Left lung (tissue), 14 donors: Measurements from ENCODE around the gene CPLX1. TPM values are rescaled to one million over a fixed set of nuclear protein-coding genes. Genes with fewer than 3 reads are reported as not detected.

Experiments
- ATAC-seq: fragments of 200-7000 bp; cut with Tn5 transposase; one replicate; pipeline ENCODE4 v1.9.1; 2020; ENCODE audit warnings: moderate library complexity
- DNase-seq, 4 donors: peaks; one replicate each; pipeline ENCODE4 v3.0.0-alpha.2; 2013 to 2020
- H3K27ac ChIP-seq, 2 donors: fragments of 200-600 bp; sonication (generic) in 1 of 2; one replicate each; pipeline versions ENCODE4 v1.5.0 to v1.8.0; 2020 to 2021
- H3K27me3 ChIP-seq, 2 donors: fragments of 200-600 bp; sonication (generic) in 1 of 2; one replicate each; pipeline versions ENCODE4 v1.5.0 to v1.8.0; 2020 to 2021
- H3K36me3 ChIP-seq, 2 donors: fragments of 200-600 bp; sonication (generic) in 1 of 2; one replicate each; pipeline versions ENCODE4 v1.5.0 to v1.8.0; 2020 to 2021
- H3K4me1 ChIP-seq, 2 donors: fragments of 200-600 bp; one replicate each; pipeline ENCODE4 v1.8.0; 2021
- H3K4me3 ChIP-seq, 2 donors: fragments of 200-600 bp; sonication (generic) in 1 of 2; one replicate each; pipeline versions ENCODE4 v1.5.0 to v1.8.0; 2020 to 2021; ENCODE audit warnings: mild to moderate bottlenecking in 1 of 2
- H3K9me3 ChIP-seq, 2 donors: fragments of 200-600 bp; sonication (generic) in 1 of 2; one replicate each; pipeline versions ENCODE4 v1.5.0 to v1.8.0; 2020 to 2021
- CTCF ChIP-seq, 2 donors: fragments of 200-600 bp; sonication (generic) in 1 of 2; IDR thresholded peaks; one replicate each; pipeline versions ENCODE4 v1.5.0 to v1.8.0; 2021; ENCODE audit warnings: antibody characterized with exemption in 2 of 2
- intact Hi-C, 2 donors: fragments of 100-400 bp; cut with DNase I; formaldehyde crosslinking; loops; one replicate each; pipeline versions ENCODE4 v1.11.2 to v1.14.2; 2022
- long read RNA-seq, 12 donors: library from polyadenylated mRNA in 2 of 12; unstranded in 2 of 12; transcript quantifications; one replicate each; pipeline ENCODE4 v2.0.0 and lab custom pipeline, GENCODE V29; 2019 to 2026
- polyA plus RNA-seq, 6 donors: library from polyadenylated mRNA; unstranded; fragments of 120-200 nt; gene quantifications; one replicate each; pipeline ENCODE4 v1.2.1, GENCODE V29; 2013; ENCODE audit not compliant: insufficient read length in 6 of 6
- total RNA-seq, 2 donors: library from RNA; stranded (reverse); fragmentation: NEBNext Ultra II Directional; extraction: Animal tissue kit (Norgen Biotek cat#: 25700); gene quantifications; one replicate each; pipeline ENCODE4 v1.2.1, GENCODE V29; 2021
- donor health status: DM: no; HTN: yes; CAD: no.
- donor health status: DM: no; HTN: no; CAD: no.

Gene CPLX1
- 1 to 10 TPM; 3.1 to 3.2 TPM for total RNA-seq
- polyA plus RNA-seq, result 1 to 10 TPM in 5 of 6 donors, under 1 TPM in 1; 0.98 to 1.8 (median 1.3) TPM
- long read RNA-seq, donor 1, partial matches to known transcripts, result 5 of 5 reads
- long read RNA-seq, donor 1, other reads (novel, unspliced or antisense), result 0 of 5 reads
- long read RNA-seq, donor 2, partial matches to known transcripts, result 0 of 2 reads
- long read RNA-seq, donor 2, other reads (novel, unspliced or antisense), result 0 of 2 reads
- long read RNA-seq, donor 3, partial matches to known transcripts, result 0 of 2 reads
- long read RNA-seq, donor 3, other reads (novel, unspliced or antisense), result 0 of 2 reads
- long read RNA-seq, donor 4, result 0 reads
- long read RNA-seq, donor 5, partial matches to known transcripts, result 0 of 2 reads
- long read RNA-seq, donor 5, other reads (novel, unspliced or antisense), result 0 of 2 reads
- long read RNA-seq, donor 6, partial matches to known transcripts, result 0 of 1 reads
- long read RNA-seq, donor 6, other reads (novel, unspliced or antisense), result 0 of 1 reads
- long read RNA-seq, donor 7, result 0 reads
- long read RNA-seq, donor 8, result 0 reads
- long read RNA-seq, donor 9, result 0 reads
- long read RNA-seq, donor 10, result 0 reads
- long read RNA-seq, donor 11, transcript CPLX1-201 (4 exons, 2,181 nt), result major isoform, 61 of 84 reads
- long read RNA-seq, donor 11, transcript CPLX1-204 (2 exons, 569 nt), result minor isoform, 23 of 84 reads
- long read RNA-seq, donor 11, partial matches to known transcripts, result 0 of 84 reads
- long read RNA-seq, donor 11, other reads (novel, unspliced or antisense), result 0 of 84 reads
- long read RNA-seq, donor 12, result 0 reads

GRCh38 chr4:825971-826330, at the start of gene CPLX1:
Gene CPLX1 (minus strand): TSS chr4:826129. CDS start chr4:824522, 1,607 bp downstream.
- Histone ChIP-seq H3K27ac (no peak within 1 kb of the TSS), H3K4me3 (peak within 1 kb of the TSS in 1 of 2 donors; percentile 22), H3K27me3 (peaks cover 51 to 97% of the 10 kb centered on the region in 2 donors), H3K36me3 (no peaks in the 10 kb centered on the region), H3K9me3 (no peaks in the 10 kb centered on the region), H3K4me1 (peaks cover 3 to 13% of the 10 kb centered on the region in 2 donors)
- ATAC-seq (peak; percentile 9), DNase-seq (no peak)
- no peak for TF ChIP-seq CTCF (IDR thresholded peaks at IDR 0.05)
- intact Hi-C loops, result no loop called here

GRCh38 chr4:874971-875817, 49.3 kb upstream of the CPLX1 start:
- peaks cover 0 to 100% of the 10 kb centered on the region in 2 donors for H3K36me3 ChIP-seq
- no peak overlapping the region for H3K4me3 ChIP-seq
- H3K9me3 ChIP-seq, result no peaks in the 10 kb centered on the region
- intact Hi-C loops, result no loop called here
- H3K27me3 ChIP-seq, result no peaks in the 10 kb centered on the region
- ATAC-seq (no peak), DNase-seq (no peak)
- no peak overlapping the region for H3K27ac ChIP-seq
- H3K4me1 ChIP-seq, result no peaks in the 10 kb centered on the region
- no peak for TF ChIP-seq CTCF (IDR thresholded peaks at IDR 0.05)

GRCh38 chr4:874056-874455, 48.1 kb upstream of the CPLX1 start:
- DNase-seq (no peak), ATAC-seq (no peak)
- H3K4me3 ChIP-seq, result no peak overlapping the region
- intact Hi-C loops, result no loop called here
- H3K9me3 ChIP-seq, result no peaks in the 10 kb centered on the region
- H3K4me1 ChIP-seq, result no peaks in the 10 kb centered on the region
- H3K36me3 ChIP-seq, result peaks cover 0 to 95% of the 10 kb centered on the region in 2 donors
- TF ChIP-seq CTCF (IDR thresholded peaks at IDR 0.05), result no peak
- no peaks in the 10 kb centered on the region for H3K27me3 ChIP-seq
- H3K27ac ChIP-seq, result no peak overlapping the region

GRCh38 chr4:872241-872981, 46.5 kb upstream of the CPLX1 start:
- intact Hi-C loops, result no loop called here
- Histone ChIP-seq H3K36me3 (peaks cover 0 to 94% of the 10 kb centered on the region in 2 donors), H3K27me3 (no peaks in the 10 kb centered on the region), H3K4me1 (no peaks in the 10 kb centered on the region), H3K4me3 (no peak overlapping the region), H3K9me3 (no peaks in the 10 kb centered on the region), H3K27ac (no peak overlapping the region)
- no peak for ATAC-seq
- TF ChIP-seq CTCF (IDR thresholded peaks at IDR 0.05), result no peak
- DNase-seq, result no peak
